NCI-H2107 treated with DMSO at 0.1 percent for 48 hours (cell line): ENCODE measurements around the gene ITPR2.

Experiments
- DNase-seq: peaks from one replicate; lab custom pipeline; 2025; ENCODE audit not compliant: unreplicated experiment; lab: John Stamatoyannopoulos, UW

ITPR2 gene

DNA sequence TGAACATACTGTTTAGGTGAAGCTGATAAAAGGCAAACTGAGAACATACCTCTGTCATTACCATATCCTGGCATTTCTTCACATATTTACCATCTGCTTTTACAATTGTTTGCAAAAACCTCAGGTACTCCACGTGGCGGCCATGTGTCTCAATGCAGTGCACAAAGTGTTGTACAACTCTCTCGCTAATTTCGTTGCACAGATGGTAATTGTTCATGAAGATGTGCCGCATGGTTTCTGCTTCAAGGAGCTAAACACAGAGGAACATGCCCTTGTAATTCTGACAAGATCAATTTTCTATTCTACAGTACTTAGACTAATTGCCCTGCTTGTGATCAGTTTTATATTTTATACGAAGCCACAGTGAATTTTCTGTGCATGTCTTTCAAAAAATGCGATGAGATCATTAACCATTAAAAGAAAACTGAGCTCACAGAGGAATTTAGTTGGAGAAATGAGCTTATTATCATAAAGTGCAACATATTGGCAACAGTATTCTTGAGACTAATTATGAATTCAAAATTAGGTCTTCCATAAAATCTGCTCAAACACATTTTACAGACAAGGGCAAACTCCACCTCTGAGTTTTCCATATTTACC, 233.8 kb downstream of the ITPR2 start:
- DNase-seq: no peak

DNA sequence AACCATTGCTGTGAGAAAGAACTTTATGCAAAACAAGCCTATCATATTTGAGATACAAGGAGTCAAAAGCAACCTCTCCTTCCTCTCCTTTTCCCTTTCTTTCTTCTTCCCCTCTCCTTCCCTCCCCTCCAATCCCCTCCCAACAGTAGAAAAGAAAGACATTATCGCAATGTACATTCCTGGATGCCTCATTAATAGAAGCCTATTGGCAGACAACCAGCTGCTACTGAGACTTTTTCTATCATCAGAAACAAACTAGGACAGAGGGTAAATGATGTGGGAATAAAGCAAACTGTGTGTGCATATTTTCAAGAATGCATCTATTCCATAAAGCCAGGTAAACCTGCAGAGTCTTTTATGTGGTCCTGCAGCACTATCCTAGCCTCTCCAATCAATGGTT, 237.2 kb downstream of the ITPR2 start:
- DNase-seq: no peak

GRCh38 chr12:26580619-26581018, 252.4 kb downstream of the ITPR2 start:
- DNase-seq: no peak

DNA sequence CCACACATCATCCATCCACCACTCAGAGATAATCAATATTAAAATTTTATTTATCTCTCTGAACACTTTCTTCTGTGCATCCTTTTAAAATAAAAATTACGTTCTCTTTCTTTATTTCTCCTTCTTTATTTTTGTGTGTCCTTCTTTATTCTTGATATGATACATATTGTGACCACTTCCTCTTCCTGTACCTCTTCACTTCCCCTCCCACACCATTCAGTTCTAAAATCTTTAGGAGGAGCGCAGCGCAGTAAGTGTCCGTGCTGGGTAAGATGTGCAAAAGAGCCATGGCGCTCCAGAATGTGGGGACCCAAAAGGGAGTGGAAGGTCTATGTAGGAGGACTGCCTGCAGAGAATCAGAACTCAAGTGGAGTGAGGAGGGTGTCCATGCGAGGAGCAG, 256.7 kb downstream of the ITPR2 start:
- no peak for DNase-seq

DNA sequence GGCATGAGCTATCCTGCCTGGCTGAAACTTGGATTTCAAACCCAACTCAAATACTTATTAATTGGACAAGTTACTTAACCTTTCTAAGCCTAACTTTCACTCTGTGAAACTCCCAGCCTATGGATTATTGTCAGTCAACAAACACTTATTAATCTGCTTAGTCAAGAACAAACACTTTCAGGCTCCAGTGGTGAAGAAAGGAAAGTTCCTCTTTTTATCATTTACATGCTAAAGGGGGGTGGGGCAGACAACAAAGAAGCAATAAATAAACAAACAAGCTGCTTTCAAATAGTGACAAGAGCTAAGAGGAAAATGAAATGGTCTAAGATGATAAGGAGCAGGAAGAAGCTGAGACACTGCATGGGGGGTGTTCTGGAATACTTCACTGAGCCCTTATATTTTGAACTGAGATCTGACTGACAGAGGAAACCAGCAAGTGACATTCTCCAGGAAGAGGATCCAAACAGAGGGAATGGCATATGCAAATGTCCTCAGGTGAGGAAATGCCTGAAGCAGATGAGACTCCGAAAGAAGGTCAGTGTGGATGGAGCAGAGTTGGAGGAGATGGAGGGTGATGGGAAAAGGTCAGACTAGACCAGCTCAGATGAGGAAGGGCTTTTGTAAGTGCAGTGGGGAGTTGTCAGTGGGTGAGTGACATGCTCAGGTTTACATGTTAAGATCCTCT, 259.6 kb downstream of the ITPR2 start:
- DNase-seq: no peak

DNA sequence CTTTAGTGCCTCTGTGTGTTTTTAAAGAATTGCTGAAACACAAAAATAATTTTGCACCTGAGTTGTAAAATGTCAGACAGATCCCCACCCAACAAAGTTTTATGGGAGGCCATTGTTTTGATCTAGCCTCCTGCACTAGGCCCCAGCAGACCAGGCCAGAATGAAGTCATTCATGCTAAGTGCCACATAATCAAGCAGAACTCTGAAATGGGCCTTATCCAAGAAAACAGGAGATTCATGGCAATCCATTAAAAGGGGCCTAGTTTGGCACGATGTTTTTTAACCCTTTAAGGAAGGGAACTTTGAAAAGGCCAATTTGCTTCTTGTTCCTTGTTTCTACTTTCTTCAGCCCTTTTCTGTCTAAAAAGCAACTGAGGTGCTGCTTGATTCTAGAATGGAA, 260.9 kb downstream of the ITPR2 start:
- DNase-seq: no peak

GRCh38 chr12:26571560-26571959, 261.4 kb downstream of the ITPR2 start:
- no peak for DNase-seq

DNA sequence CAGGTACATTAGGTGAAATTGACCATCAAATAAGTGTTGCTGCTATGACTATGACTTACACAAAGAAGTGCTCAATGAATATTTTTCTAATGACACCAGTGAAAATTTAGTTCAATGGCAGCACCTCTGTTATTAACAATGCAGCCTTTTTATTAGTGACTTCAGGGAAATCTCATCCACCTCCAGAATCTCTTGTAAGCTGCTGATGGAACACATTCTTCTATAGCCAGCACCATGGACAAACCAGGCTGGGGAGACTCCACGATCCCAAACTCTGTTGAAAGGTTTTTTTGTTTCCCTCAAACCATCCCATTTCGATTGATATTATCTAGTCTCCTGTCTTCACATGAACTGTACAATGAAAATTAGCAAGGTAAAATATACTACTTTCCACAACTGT, 265.9 kb downstream of the ITPR2 start:
- no peak for DNase-seq

- DNase-seq: no peak
Measured at GRCh38 chr12:26566675-26567074, 266.3 kb downstream of the ITPR2 start.

- DNase-seq: no peak
Measured at GRCh38 chr12:26566186-26566585, 266.8 kb downstream of the ITPR2 start.

GRCh38 chr12:26564391-26564790, 268.6 kb downstream of the ITPR2 start:
- DNase-seq: no peak

- no peak for DNase-seq
Measured at GRCh38 chr12:26563552-26563951, 269.4 kb downstream of the ITPR2 start.

GRCh38 chr12:26557326-26557725, 275.7 kb downstream of the ITPR2 start:
- no peak for DNase-seq

DNA sequence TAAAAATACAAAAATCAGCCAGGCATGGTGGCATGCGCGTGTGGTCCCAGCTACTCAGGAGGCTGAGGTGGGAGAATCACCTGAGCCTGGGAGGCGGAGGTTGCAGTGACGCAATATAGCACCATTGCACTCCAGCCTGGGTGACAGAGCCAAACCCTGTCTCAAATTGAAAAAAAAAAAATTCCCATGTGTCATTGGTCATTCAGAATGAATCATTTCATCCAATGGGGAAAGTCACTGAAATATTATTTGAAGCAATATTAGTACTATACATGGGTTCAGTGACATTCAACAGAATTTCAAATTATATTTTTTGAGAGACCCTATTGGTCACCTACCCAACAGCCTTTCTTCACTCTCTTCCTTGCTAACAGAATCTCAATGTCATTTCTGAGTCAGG, 276.1 kb downstream of the ITPR2 start:
- no peak for DNase-seq

DNA sequence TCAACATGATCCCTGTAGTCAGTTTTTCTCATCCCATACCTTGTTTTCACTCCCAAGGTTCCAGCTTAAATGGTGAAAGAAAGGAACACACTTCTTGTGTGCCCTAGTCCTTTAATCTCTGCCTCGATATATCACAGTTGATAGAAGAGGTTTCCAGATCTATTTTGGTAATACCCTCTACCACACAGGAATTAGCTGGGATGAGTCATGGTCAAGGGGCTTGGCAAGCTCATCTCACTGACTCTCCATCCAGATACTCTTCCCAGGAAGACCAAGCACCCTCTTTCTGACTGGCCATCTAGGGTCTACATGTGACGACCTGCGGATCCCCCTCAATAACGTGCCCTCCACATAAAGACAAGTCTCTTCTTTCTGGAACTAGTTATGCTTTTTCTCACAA, 277.9 kb downstream of the ITPR2 start:
- no peak for DNase-seq

- DNase-seq: no peak
Measured at GRCh38 chr12:26554332-26554731, 278.7 kb downstream of the ITPR2 start.

DNA sequence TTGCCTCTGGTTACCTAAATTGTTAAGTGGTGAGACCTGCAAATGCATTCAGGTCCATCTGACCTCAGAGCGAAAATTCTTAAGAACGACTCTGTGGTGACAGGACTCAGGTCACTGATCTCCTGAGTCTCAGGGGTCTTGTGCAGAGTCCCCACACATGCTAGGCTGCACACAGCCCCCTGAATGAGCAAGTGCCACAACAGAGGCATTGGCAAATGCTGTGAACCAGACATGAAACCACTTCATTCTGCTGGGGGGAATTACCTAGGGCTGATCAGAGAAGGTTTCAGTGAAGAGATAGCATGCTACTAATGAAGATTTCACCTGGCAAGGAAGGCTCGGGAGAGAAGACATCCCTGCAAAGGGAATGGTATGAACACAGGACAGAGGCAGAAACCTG, 281.6 kb downstream of the ITPR2 start:
- DNase-seq: no peak

GRCh38 chr12:26548227-26548626, 284.8 kb downstream of the ITPR2 start:
- DNase-seq: no peak

GRCh38 chr12:26546535-26547314, 286.3 kb downstream of the ITPR2 start:
- no peak for DNase-seq

GRCh38 chr12:26539131-26539530, 293.9 kb downstream of the ITPR2 start:
- no peak for DNase-seq

DNA sequence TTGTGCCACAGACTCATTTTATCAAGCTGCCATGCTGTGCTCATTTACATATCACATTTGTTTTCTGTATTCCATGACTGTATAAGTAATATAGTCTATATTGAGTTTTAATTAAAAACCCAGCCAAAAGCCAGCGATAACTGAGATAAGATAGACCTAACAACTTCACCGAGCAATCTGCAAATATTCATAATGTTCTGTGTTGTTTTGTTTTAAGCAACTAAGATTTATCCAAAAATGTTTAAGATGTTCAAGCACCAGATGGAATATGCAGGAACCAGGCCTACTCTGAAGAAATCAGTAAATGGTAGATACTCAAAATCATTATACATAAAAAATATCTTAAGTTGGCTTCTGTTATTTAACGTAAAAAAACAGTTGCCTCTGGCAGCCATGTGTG, 295.3 kb downstream of the ITPR2 start:
- no peak for DNase-seq

GRCh38 chr12:26537126-26537525, 295.9 kb downstream of the ITPR2 start:
- no peak for DNase-seq
